ENCODE data around the gene EMSY.

The EMSY gene

GRCh38 chr11:76506833-76507232 lies 62.0 kb downstream of the EMSY start:
- Histone ChIP-seq H3K36me3 (ENCODE audit: insufficient read depth, insufficient read length, low read length) (no peaks in the 10 kb centered on the region), H3K9ac (ENCODE audit: insufficient read length, low read depth) (no peak overlapping the region), H3K27me3 (ENCODE audit: insufficient read depth, insufficient read length) (no peaks in the 10 kb centered on the region), H3K4me1 (ENCODE audit: insufficient read depth, insufficient read length) (no peaks in the 10 kb centered on the region), H3K9me3 (ENCODE audit: insufficient read depth, low read length) (peaks cover 2% of the 10 kb centered on the region; the same call in 1 of the 2 replicates), H3K4me3 (ENCODE audit: insufficient read length, low read depth) (no peak overlapping the region)
- DNase-seq (ENCODE audit: low read depth, low spot score), result no peak
- TF ChIP-seq YY1 (IDR thresholded peaks at IDR 0.05; ENCODE audit: insufficient read depth, insufficient read length), result no peak
- TF ChIP-seq ZNF274 (IDR thresholded peaks at IDR 0.05; ENCODE audit: low read depth, low read length), result no peak
- no peak for TF ChIP-seq SUZ12 (IDR thresholded peaks at IDR 0.05; ENCODE audit: extremely low read depth, insufficient read depth, insufficient read length)

GRCh38 chr11:76510060-76511047 lies 65.5 kb downstream of the EMSY start:
- Histone ChIP-seq H3K9me3 (ENCODE audit: insufficient read depth, low read length) (no peaks in the 10 kb centered on the region), H3K4me1 (ENCODE audit: insufficient read depth, insufficient read length) (no peaks in the 10 kb centered on the region), H3K36me3 (ENCODE audit: insufficient read depth, insufficient read length, low read length) (peaks cover 4% of the 10 kb centered on the region), H3K4me3 (ENCODE audit: insufficient read length, low read depth) (no peak overlapping the region), H3K27me3 (ENCODE audit: insufficient read depth, insufficient read length) (no peaks in the 10 kb centered on the region), H3K9ac (ENCODE audit: insufficient read length, low read depth) (no peak overlapping the region)
- TF ChIP-seq SUZ12 (IDR thresholded peaks at IDR 0.05; ENCODE audit: extremely low read depth, insufficient read depth, insufficient read length), result no peak
- TF ChIP-seq ZNF274 (IDR thresholded peaks at IDR 0.05; ENCODE audit: low read depth, low read length), result no peak
- TF ChIP-seq YY1 (IDR thresholded peaks at IDR 0.05; ENCODE audit: insufficient read depth, insufficient read length), result no peak
- peak; percentile 40 for DNase-seq (ENCODE audit: low read depth, low spot score)

- H3K4me1 ChIP-seq (ENCODE audit: insufficient read depth, insufficient read length), result no peaks in the 10 kb centered on the region
- TF ChIP-seq YY1 (IDR thresholded peaks at IDR 0.05; ENCODE audit: insufficient read depth, insufficient read length) (no peak), ZNF274 (IDR thresholded peaks at IDR 0.05; ENCODE audit: low read depth, low read length) (no peak), SUZ12 (IDR thresholded peaks at IDR 0.05; ENCODE audit: extremely low read depth, insufficient read depth, insufficient read length) (no peak)
Observed at GRCh38 chr11:76512851-76513653, 68.2 kb downstream of the EMSY start.

GRCh38 chr11:76513654-76514034 lies 68.8 kb downstream of the EMSY start:
- TF ChIP-seq YY1 (IDR thresholded peaks at IDR 0.05; ENCODE audit: insufficient read depth, insufficient read length), result no peak
- no peak for TF ChIP-seq ZNF274 (IDR thresholded peaks at IDR 0.05; ENCODE audit: low read depth, low read length)
- TF ChIP-seq SUZ12 (IDR thresholded peaks at IDR 0.05; ENCODE audit: extremely low read depth, insufficient read depth, insufficient read length), result no peak
- H3K27me3 ChIP-seq (ENCODE audit: insufficient read depth, insufficient read length), result no peaks in the 10 kb centered on the region

More at GRCh38 chr11:76512851-76513653, 68.2 kb downstream of the EMSY start:
- no peak overlapping the region for H3K4me3 ChIP-seq (ENCODE audit: insufficient read length, low read depth)
- no peak overlapping the region for H3K9ac ChIP-seq (ENCODE audit: insufficient read length, low read depth)
- peak; percentile 16 for DNase-seq (ENCODE audit: low read depth, low spot score)
- H3K9me3 ChIP-seq (ENCODE audit: insufficient read depth, low read length), result no peaks in the 10 kb centered on the region
- H3K27me3 ChIP-seq (ENCODE audit: insufficient read depth, insufficient read length), result no peaks in the 10 kb centered on the region
- peaks cover 4% of the 10 kb centered on the region for H3K36me3 ChIP-seq (ENCODE audit: insufficient read depth, insufficient read length, low read length)

GRCh38 chr11:76515494-76515893 lies 70.7 kb downstream of the EMSY start:
- Histone ChIP-seq H3K36me3 (ENCODE audit: insufficient read depth, insufficient read length, low read length) (peaks cover 4% of the 10 kb centered on the region), H3K4me1 (ENCODE audit: insufficient read depth, insufficient read length) (no peaks in the 10 kb centered on the region), H3K9me3 (ENCODE audit: insufficient read depth, low read length) (no peaks in the 10 kb centered on the region), H3K4me3 (ENCODE audit: insufficient read length, low read depth) (no peak overlapping the region), H3K9ac (ENCODE audit: insufficient read length, low read depth) (no peak overlapping the region), H3K27me3 (ENCODE audit: insufficient read depth, insufficient read length) (no peaks in the 10 kb centered on the region)
- DNase-seq (ENCODE audit: low read depth, low spot score), result no peak
- TF ChIP-seq ZNF274 (IDR thresholded peaks at IDR 0.05; ENCODE audit: low read depth, low read length) (no peak), SUZ12 (IDR thresholded peaks at IDR 0.05; ENCODE audit: extremely low read depth, insufficient read depth, insufficient read length) (no peak), YY1 (IDR thresholded peaks at IDR 0.05; ENCODE audit: insufficient read depth, insufficient read length) (no peak)

More at GRCh38 chr11:76513654-76514034, 68.8 kb downstream of the EMSY start:
- Histone ChIP-seq H3K4me1 (ENCODE audit: insufficient read depth, insufficient read length) (no peaks in the 10 kb centered on the region), H3K9me3 (ENCODE audit: insufficient read depth, low read length) (no peaks in the 10 kb centered on the region), H3K9ac (ENCODE audit: insufficient read length, low read depth) (no peak overlapping the region), H3K4me3 (ENCODE audit: insufficient read length, low read depth) (no peak overlapping the region), H3K36me3 (ENCODE audit: insufficient read depth, insufficient read length, low read length) (peaks cover 4% of the 10 kb centered on the region)
- DNase-seq (ENCODE audit: low read depth, low spot score), result no peak

- no peak overlapping the region for H3K9ac ChIP-seq (ENCODE audit: insufficient read length, low read depth)
- no peak overlapping the region for H3K4me3 ChIP-seq (ENCODE audit: insufficient read length, low read depth)
- no peaks in the 10 kb centered on the region for H3K27me3 ChIP-seq (ENCODE audit: insufficient read depth, insufficient read length)
- no peaks in the 10 kb centered on the region for H3K4me1 ChIP-seq (ENCODE audit: insufficient read depth, insufficient read length)
- peaks cover 29% of the 10 kb centered on the region for H3K36me3 ChIP-seq (ENCODE audit: insufficient read depth, insufficient read length, low read length)
- H3K9me3 ChIP-seq (ENCODE audit: insufficient read depth, low read length), result no peaks in the 10 kb centered on the region
- DNase-seq (ENCODE audit: low read depth, low spot score), result no peak
- TF ChIP-seq SUZ12 (IDR thresholded peaks at IDR 0.05; ENCODE audit: extremely low read depth, insufficient read depth, insufficient read length), result no peak
Observed at GRCh38 chr11:76523147-76523546, 78.3 kb downstream of the EMSY start.

Data from NT2/D1 (cell line).